Neural cell (in vitro differentiated cells): ENCODE data around the gene MALAT1. TPM values are rescaled to one million over a fixed set of nuclear protein-coding genes. Genes with fewer than 3 reads are reported as not detected.
A peak's percentile ranks its signal among the peaks of the same experiment; 100 is the strongest.

Experiments
- H2AFZ ChIP-seq: fragments of 200-600, 300-800 bp; sonication (generic), shearing (Covaris generic); 2 replicates; pipeline ENCODE4 v1.6.0; 2014; ENCODE audit warnings: low read depth, mild to moderate bottlenecking, antibody characterized with exemption, low read length, moderate library complexity
- H3F3A ChIP-seq: fragments of 200-600 bp; shearing (Covaris generic); 2 replicates; pipeline ENCODE4 v1.6.1; 2016; ENCODE audit warnings: mild to moderate bottlenecking, moderate library complexity, mixed read lengths, antibody characterized with exemption, low read length; ENCODE audit not compliant: insufficient read depth, poor library complexity, severe bottlenecking
- H3K27ac ChIP-seq: fragments of 200-600, 300-800 bp; sonication (generic), shearing (Covaris generic); 2 replicates; pipeline ENCODE4 v1.5.1; 2014; ENCODE audit warnings: mild to moderate bottlenecking, low read length, moderate library complexity
- H3K27me3 ChIP-seq: fragments of 300-800, 200-600 bp; sonication (generic), shearing (Covaris generic); 2 replicates; pipeline ENCODE4 v1.6.0; 2014; ENCODE audit warnings: mild to moderate bottlenecking, low read depth, low read length, moderate library complexity; ENCODE audit not compliant: insufficient read depth
- H3K36me3 ChIP-seq: fragments of 300-800, 200-600 bp; sonication (generic), shearing (Covaris generic); 2 replicates; pipeline ENCODE4 v1.5.1; 2014; ENCODE audit warnings: mild to moderate bottlenecking, antibody characterized with exemption, low read length, moderate library complexity; ENCODE audit not compliant: insufficient read depth
- H3K4me2 ChIP-seq: fragments of 300-800, 200-600 bp; sonication (generic), shearing (Covaris generic); 2 replicates; pipeline ENCODE4 v1.6.0; 2014; ENCODE audit warnings: mild to moderate bottlenecking, low read length
- H3K4me3 ChIP-seq: fragments of 300-800, 200-600 bp; sonication (generic), shearing (Covaris generic); 2 replicates; pipeline ENCODE4 v1.5.1; 2014; ENCODE audit warnings: mild to moderate bottlenecking, low read length, moderate library complexity
- H3K79me2 ChIP-seq: fragments of 200-600 bp; shearing (Covaris generic); replicated peaks from 2 replicates; pipeline ENCODE4 v1.6.0; 2014; ENCODE audit warnings: mild to moderate bottlenecking, low read length, moderate library complexity; ENCODE audit not compliant: insufficient read depth
- H3K9ac ChIP-seq: fragments of 300-800, 200-600 bp; sonication (generic), shearing (Covaris generic); 2 replicates; pipeline ENCODE4 v1.6.1; 2016; ENCODE audit warnings: mild to moderate bottlenecking, low read length, mixed read lengths
- H3K9me2 ChIP-seq: fragments of 200-600 bp; shearing (Covaris generic); 2 replicates; pipeline ENCODE4 v1.6.1; 2016; ENCODE audit warnings: mild to moderate bottlenecking, low read length, mixed read lengths; ENCODE audit not compliant: insufficient read depth
- H3K9me3 ChIP-seq: fragments of 200-600, 300-800 bp; sonication (generic), shearing (Covaris generic); 2 replicates; pipeline ENCODE4 v1.6.1; 2016; ENCODE audit warnings: mild to moderate bottlenecking, mixed run types, low read length, moderate library complexity, mixed read lengths
- H4K20me1 ChIP-seq: fragments of 200-600 bp; shearing (Covaris generic); 2 replicates; pipeline ENCODE4 v1.6.1; 2016; ENCODE audit warnings: mild to moderate bottlenecking, mixed run types; ENCODE audit not compliant: insufficient read depth
- CTCF ChIP-seq: fragments of 450-650 bp; IDR thresholded peaks from 2 replicates; pipeline ENCODE4 v1.5.1; 2014; ENCODE audit warnings: antibody characterized with exemption, mild to moderate bottlenecking, moderate library complexity; ENCODE audit not compliant: poor library complexity, severe bottlenecking
- EP300 ChIP-seq: fragments of 450-650 bp; conservative IDR thresholded peaks from 2 replicates; pipeline ENCODE4 v1.6.1; 2014; ENCODE audit warnings: antibody characterized with exemption, mild to moderate bottlenecking, moderate library complexity; ENCODE audit not compliant: poor library complexity, severe bottlenecking
- EZH2 ChIP-seq: fragments of 200-600, 300-800 bp; shearing (Covaris generic), sonication (generic); IDR thresholded peaks from 2 replicates; pipeline ENCODE4 v1.6.1; 2014; ENCODE audit warnings: antibody characterized with exemption, low read length, borderline replicate concordance, mild to moderate bottlenecking; ENCODE audit not compliant: insufficient read depth, poor library complexity, severe bottlenecking
- MXI1 ChIP-seq: fragments of 450-650 bp; conservative IDR thresholded peaks from 2 replicates; pipeline ENCODE4 v1.6.1; 2014; ENCODE audit warnings: antibody characterized with exemption, mild to moderate bottlenecking; ENCODE audit not compliant: poor library complexity, severe bottlenecking
- POLR2AphosphoS5 ChIP-seq: IDR thresholded peaks from 2 replicates; pipeline ENCODE4 v1.6.1; 2012
- RAD21 ChIP-seq: fragments of 450-650 bp; conservative IDR thresholded peaks from 2 replicates; pipeline ENCODE4 v1.6.1; 2014; ENCODE audit warnings: antibody characterized with exemption, mild to moderate bottlenecking, moderate library complexity
- REST ChIP-seq: IDR thresholded peaks from 2 replicates; pipeline ENCODE4 v1.6.1; 2012; ENCODE audit warnings: borderline replicate concordance
- SMC3 ChIP-seq: fragments of 450-650 bp; conservative IDR thresholded peaks from 2 replicates; pipeline ENCODE4 v1.6.1; 2014; ENCODE audit warnings: antibody characterized with exemption, mild to moderate bottlenecking, moderate library complexity; ENCODE audit not compliant: poor library complexity
- TAF1 ChIP-seq: IDR thresholded peaks from 2 replicates; pipeline ENCODE4 v1.6.1; 2012; ENCODE audit warnings: low read depth
- polyA plus RNA-seq: library from polyadenylated mRNA; depleted of rRNA; stranded (reverse); fragments of >200 nt; gene quantifications from 2 replicates; pipeline ENCODE4 v1.2.3, GENCODE V29; 2014

Gene MALAT1
- polyA plus RNA-seq, 1 donor from 2014 or later = 1,383 TPM

- Histone ChIP-seq H3K27me3 (peaks cover 45% of the 10 kb centered on the region), H2AFZ (no peak overlapping the region), H3K9me2 (no peaks in the 10 kb centered on the region), H3F3A (no peaks in the 10 kb centered on the region), H3K4me3 (no peak overlapping the region), H3K27ac (no peak overlapping the region), H3K79me2 (no peaks in the 10 kb centered on the region), H4K20me1 (peaks cover 6% of the 10 kb centered on the region), H3K9ac (no peak overlapping the region), H3K9me3 (no peaks in the 10 kb centered on the region), H3K36me3 (no peaks in the 10 kb centered on the region), H3K4me2 (no peak overlapping the region)
- TF ChIP-seq CTCF = peak; percentile 16
- TF ChIP-seq POLR2AphosphoS5 = peak; percentile 14
- no peak for TF ChIP-seq EP300
Measured at GRCh38 chr11:65538915-65539743, 40.3 kb downstream of the MALAT1 start.

- Histone ChIP-seq H3K9me3 (no peaks in the 10 kb centered on the region), H3K79me2 (no peaks in the 10 kb centered on the region), H3K4me2 (no peak overlapping the region), H3K36me3 (no peaks in the 10 kb centered on the region), H3K9ac (no peak overlapping the region), H3K27ac (no peak overlapping the region), H3K9me2 (no peaks in the 10 kb centered on the region), H3K4me3 (peak overlapping the region; percentile 68), H3K27me3 (peaks cover 45% of the 10 kb centered on the region), H2AFZ (no peak overlapping the region), H3F3A (no peaks in the 10 kb centered on the region), H4K20me1 (peaks cover 6% of the 10 kb centered on the region)
- TF ChIP-seq SMC3 (no peak), RAD21 (no peak), POLR2AphosphoS5 (no peak), EP300 (no peak)
Measured at GRCh38 chr11:65539744-65540289, 41.0 kb downstream of the MALAT1 start.

- H3K36me3 ChIP-seq = no peaks in the 10 kb centered on the region
- H3K27ac ChIP-seq = no peak overlapping the region
Measured at GRCh38 chr11:65540290-65541092, 41.6 kb downstream of the MALAT1 start.

More at GRCh38 chr11:65540290-65541092, 41.6 kb downstream of the MALAT1 start:
- Histone ChIP-seq H3K79me2 (no peaks in the 10 kb centered on the region), H3K9me3 (no peaks in the 10 kb centered on the region), H3F3A (no peaks in the 10 kb centered on the region), H3K9me2 (no peaks in the 10 kb centered on the region), H3K4me2 (no peak overlapping the region), H3K27me3 (peaks cover 49% of the 10 kb centered on the region), H3K4me3 (peak overlapping the region; percentile 68), H3K9ac (no peak overlapping the region), H4K20me1 (peaks cover 6% of the 10 kb centered on the region), H2AFZ (no peak overlapping the region)
- TF ChIP-seq POLR2AphosphoS5 (peak; percentile 17), CTCF (peak; percentile 71), SMC3 (peak; percentile 37), EP300 (no peak), RAD21 (peak; percentile 57), MXI1 (peak; percentile 67), TAF1 (no peak), EZH2 (no peak), REST (no peak)
